RWPE1 (cell line): ENCODE results near the gene GASK1A.

ENCODE experiments used
- CTCF ChIA-PET: fragments of 350-600 bp; sonication (Branson Sonifier 250); formaldehyde crosslinking; extraction: SDS; loops from one replicate; lab custom pipeline; 2021; lab: Yijun Ruan, JAX
- POLR2A ChIA-PET: fragments of 400-600 bp; formaldehyde crosslinking; extraction: SDS; loops from one replicate; lab custom pipeline; 2020; ENCODE audit warnings: antibody characterized with exemption; ENCODE audit not compliant: low non-redundant PET; lab: Yijun Ruan, JAX
- DNase-seq: peaks from one replicate; pipeline ENCODE4 v3.0.0; 2012; ENCODE audit warnings: low spot score
- H3K27ac ChIP-seq: fragments of 450-650 bp; 2 replicates; pipeline ENCODE4 v1.5.1; 2017
- CTCF ChIP-seq: fragments of 450-650 bp; conservative IDR thresholded peaks from 2 replicates; pipeline ENCODE4 v1.5.1; 2017; ENCODE audit warnings: low read depth, mild to moderate bottlenecking

The GASK1A gene

GRCh38 chr3:42979044-42979972 is at the start of gene GASK1A:
GASK1A (plus strand) TSS chr3:42979311; CDS start chr3:42979643, 332 bp downstream.
- H3K27ac ChIP-seq = peak within 1 kb of the TSS; percentile 4; the same call in 1 of the 2 replicates
- POLR2A ChIA-PET = no interaction called here
- no peak for TF ChIP-seq CTCF
- CTCF ChIA-PET = no interaction called here
- peak; percentile 16 for DNase-seq

GRCh38 chr3:42934111-42934510 is 45.0 kb upstream of the GASK1A start:
- CTCF ChIA-PET = no interaction called here

GRCh38 chr3:42934910-42935309 is 44.2 kb upstream of the GASK1A start:
- no peak overlapping the region for H3K27ac ChIP-seq
- no peak for TF ChIP-seq CTCF
- CTCF ChIA-PET = no interaction called here
- POLR2A ChIA-PET = no interaction called here
- no peak for DNase-seq

More at GRCh38 chr3:42934111-42934510, 45.0 kb upstream of the GASK1A start:
- POLR2A ChIA-PET = no interaction called here
- H3K27ac ChIP-seq = no peak overlapping the region
- DNase-seq = no peak
- TF ChIP-seq CTCF = no peak

GRCh38 chr3:42935472-42935871 is 43.6 kb upstream of the GASK1A start:
- no peak for DNase-seq
- ChIA-PET CTCF (no interaction called here), POLR2A (no interaction called here)
- TF ChIP-seq CTCF = no peak
- no peak overlapping the region for H3K27ac ChIP-seq

- H3K27ac ChIP-seq = peak overlapping the region; percentile 55
- peak; percentile 79 for DNase-seq
- CTCF ChIA-PET = interaction anchor here (0.7 kb wide), 1 partner anchor 12 kb away, joined by 3 read pairs; no protein-coding TSS in a partner anchor
- no peak for TF ChIP-seq CTCF
- POLR2A ChIA-PET = no interaction called here
Measured at GRCh38 chr3:42936157-42936981, 42.7 kb upstream of the GASK1A start.

- CTCF ChIA-PET = no interaction called here
- no peak for DNase-seq
- no peak overlapping the region for H3K27ac ChIP-seq
- POLR2A ChIA-PET = no interaction called here
- TF ChIP-seq CTCF = no peak
Measured at GRCh38 chr3:42937334-42937733, 41.8 kb upstream of the GASK1A start.
